NCI-H2171 treated with DMSO at 0.1 percent for 48 hours (cell line): ENCODE measurements around the gene CBARP.
A peak's percentile ranks its signal among the peaks of the same experiment; 100 is the strongest.
"Not testable (repeated sequence)": the region's sequence is repeated elsewhere in the genome, so short reads cannot be mapped to it uniquely, and the experiment has no call there.

Experiments
- DNase-seq: peaks from one replicate; lab custom pipeline; 2025; lab: John Stamatoyannopoulos, UW

CBARP gene

DNA sequence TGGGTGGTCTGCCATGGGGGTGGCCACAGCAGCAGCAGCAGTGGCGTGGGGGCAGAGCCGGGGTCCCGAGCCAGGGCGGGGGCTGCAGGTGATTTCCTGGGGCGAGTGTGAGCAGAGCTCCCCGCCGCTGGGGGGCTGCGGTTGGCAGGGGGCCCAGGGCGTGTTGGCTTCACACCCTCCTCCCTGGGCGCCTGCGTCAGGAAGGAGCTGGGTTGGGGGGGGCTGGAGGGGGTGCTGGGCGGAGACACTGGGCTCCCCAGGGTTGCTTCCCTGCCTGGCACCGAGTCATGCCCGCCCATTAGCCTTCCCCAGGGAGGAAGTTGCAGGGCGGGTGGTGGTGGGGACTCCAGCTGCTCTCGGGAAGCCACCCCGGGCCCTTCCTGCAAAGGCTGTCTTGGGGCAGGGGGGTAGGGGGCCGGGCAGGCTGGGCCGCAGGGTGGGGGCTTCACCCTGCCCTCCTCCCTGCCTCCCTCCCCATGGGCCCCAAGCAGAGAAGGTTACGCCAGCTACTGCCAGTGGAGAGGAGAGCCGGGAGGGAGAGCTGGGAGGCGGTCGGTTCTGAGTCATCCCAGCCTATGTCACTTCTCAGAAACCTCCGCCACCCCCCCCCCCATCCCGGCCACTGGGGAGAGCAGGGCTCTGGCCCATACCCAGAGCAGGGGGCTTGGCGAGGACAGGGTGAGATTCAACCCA, 15.2 kb upstream of the CBARP start:
- DNase-seq, result peak; percentile 88

DNA sequence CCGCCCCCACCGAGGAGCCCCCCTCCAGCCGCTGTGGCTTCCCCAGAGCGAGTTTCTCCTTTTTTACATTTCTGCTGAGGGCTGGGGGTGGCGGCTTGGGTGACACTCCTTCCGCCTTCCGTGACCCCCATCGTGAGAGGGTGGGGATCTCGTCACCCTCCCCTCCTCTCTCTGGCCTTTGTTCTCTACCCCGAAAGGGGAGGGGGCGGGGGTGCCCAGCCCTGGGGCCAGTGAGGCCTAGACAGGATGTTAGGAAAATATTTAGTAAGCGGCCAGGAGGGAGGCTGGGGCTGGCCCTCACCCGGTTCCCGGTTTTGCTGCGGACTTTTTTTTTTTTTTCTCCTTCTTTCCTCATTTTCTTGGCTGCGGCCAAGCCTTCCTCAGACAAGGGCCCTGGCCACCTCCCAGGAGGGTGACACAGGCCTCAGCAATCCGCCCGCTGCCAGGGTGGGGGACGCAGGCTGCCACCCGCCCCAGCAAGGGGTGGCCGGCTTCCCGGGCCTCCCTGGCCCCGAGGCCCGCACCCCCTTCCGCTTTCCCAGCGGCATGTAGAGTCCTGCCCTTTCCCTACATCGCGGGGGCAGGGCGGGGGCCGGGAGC, 14.5 kb upstream of the CBARP start:
- DNase-seq, result no peak

DNA sequence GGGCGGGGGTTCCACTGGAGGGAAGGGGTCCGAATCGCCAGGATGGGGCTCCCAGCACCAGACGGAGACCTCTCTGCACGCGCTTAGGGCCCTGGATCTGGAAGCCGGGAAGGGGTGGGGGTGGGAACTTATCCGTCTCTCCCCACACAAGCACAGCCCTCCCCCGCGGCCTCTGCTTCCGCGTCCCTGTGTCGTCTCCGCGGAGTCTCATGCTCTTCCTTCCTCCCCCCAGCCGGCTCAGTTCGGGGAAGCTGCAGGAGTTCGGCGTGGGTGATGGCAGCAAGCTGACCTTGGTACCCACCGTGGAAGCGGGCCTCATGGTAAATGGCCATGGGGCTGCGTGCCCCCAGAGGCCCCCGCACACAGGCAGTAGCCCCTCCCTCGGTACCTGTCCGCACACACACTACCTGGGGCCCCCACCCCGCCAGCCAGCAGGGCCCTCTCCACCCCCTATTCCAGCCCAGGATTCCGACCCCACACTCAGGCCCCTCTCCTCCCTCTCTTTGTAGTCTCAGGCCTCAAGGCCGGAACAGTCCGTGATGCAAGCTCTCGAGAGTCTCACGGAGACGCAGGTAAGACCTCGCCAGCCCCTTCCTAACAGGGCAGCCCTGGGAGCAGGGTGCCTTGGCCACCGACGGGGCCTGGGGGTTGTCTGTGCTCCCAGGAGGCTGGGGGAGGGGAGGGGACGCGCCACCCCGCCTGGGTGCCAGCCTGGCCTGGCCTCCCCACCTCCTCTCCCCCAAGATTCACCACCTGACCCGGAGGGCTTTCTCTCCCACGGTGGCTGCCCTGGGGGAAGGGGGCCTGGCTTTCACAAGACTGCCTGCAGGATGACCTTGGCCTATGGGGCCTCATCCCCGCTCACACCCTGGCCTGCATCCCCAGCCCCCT, 13.8 kb upstream of the CBARP start:
- DNase-seq, result peak; percentile 47

- peak; percentile 48 for DNase-seq
Observed at GRCh38 chr19:1250437-1251260, 12.8 kb upstream of the CBARP start.

GRCh38 chr19:1249990-1250436, 12.2 kb upstream of the CBARP start:
- DNase-seq, result no peak

GRCh38 chr19:1249298-1249989, 11.6 kb upstream of the CBARP start:
- peak; percentile 94 for DNase-seq

GRCh38 chr19:1248786-1249297, 11.0 kb upstream of the CBARP start:
- DNase-seq, result peak; percentile 48

- no peak for DNase-seq
Observed at GRCh38 chr19:1248139-1248785, 10.5 kb upstream of the CBARP start, which contains the start of gene MIDN. MIDN (plus strand) TSS chr19:1248583; CDS start chr19:1250297, 1,714 bp downstream.

DNA sequence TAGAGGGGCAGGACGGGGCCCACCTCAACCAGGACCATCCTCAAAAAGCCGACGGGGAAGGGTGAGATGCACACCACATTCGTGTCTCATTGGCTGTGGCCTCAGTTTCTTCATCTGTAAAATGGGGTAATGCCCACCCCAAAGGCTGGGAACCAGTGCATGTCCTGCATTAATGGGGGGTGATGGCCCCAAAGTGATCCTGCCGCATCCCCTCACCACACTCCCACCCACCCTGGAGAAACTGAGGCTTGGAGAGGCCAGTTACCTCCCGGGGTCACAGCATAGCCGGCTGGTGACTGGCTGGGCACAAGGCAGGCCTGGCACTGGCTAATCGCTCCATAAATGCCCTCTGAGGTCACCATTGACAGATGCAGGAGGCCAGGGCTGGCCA, 9.9 kb upstream of the CBARP start:
- no peak for DNase-seq

- not testable (repeated sequence) for DNase-seq
Observed at GRCh38 chr19:1246265-1247087, 8.7 kb upstream of the CBARP start.

- no peak for DNase-seq
Observed at GRCh38 chr19:1245494-1246264, 7.9 kb upstream of the CBARP start.

DNA sequence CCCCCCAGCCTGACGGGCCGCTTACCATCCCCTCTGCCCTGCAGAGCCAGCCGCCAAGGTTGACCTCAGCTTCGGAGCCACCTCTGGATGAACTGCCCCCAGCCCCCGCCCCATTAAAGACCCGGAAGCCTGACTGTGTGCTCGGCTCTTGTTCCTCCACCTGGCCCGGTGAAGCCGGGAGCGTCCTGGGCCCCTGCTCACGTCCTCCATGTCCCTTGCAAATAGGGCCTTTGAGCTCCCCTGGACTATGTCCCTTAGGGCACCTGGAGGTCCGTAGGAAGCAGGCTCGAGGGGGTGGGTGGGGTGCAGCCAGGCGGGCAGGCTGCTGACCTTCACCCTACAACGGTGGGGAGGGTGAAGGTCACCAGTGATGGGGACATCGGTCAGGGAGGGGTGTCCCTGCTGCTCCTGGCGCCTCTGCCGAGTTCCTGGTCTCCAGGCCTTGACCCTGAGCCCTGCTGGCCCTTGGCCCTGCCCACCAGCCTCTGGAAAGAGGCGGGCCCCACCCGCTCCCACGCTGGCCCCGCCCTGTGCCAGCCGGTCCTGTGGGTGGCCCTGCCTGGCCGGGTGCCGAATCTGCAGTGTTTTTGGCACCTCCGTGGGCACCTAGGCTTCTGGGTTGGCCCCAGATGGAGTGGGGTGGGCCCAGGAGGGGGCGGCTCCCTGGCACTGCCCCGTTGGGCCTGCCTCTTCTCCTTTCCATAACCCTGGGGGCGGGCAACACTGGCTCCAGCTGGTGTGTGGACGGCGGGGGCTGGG, 7.1 kb upstream of the CBARP start:
- no peak for DNase-seq

DNA sequence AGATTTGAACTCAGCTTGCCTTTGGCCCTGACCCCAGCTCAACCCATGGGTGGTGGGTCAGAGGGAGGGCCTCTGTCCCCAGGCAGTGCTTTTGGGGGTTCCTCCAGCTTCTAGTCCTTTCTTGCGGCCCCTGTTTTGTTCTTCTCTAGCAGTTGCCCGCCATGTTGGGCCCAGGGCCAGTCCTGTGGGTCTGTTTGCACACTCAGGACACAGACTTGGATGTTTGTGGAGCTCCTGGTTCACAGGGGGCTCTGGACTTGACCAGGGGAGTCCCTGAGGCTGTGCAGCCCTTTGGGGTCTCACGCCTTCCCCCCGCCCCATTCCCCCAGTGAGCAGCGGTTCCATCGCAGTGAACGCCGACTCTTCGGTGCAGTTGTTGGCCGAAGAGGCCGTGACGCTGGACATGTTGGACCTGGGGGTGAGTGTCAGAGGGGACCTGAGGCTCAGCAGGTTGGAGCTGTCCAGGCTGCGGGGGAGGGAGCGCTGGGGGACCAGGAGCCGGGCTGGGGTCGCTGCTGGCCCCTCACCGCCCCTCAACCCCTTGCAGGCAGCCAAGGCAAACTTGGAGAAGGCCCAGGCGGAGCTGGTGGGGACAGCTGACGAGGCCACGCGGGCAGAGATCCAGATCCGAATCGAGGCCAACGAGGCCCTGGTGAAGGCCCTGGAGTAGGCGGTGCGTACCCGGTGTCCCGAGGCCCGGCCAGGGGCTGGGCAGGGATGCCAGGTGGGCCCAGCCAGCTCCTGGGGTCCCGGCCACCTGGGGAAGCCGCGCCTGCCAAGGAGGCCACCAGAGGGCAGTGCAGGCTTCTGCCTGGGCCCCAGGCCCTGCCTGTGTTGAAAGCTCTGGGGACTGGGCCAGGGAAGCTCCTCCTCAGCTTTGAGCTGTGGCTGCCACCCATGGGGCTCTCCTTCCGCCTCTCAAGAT, 6.2 kb upstream of the CBARP start:
- DNase-seq, result peak; percentile 84

DNA sequence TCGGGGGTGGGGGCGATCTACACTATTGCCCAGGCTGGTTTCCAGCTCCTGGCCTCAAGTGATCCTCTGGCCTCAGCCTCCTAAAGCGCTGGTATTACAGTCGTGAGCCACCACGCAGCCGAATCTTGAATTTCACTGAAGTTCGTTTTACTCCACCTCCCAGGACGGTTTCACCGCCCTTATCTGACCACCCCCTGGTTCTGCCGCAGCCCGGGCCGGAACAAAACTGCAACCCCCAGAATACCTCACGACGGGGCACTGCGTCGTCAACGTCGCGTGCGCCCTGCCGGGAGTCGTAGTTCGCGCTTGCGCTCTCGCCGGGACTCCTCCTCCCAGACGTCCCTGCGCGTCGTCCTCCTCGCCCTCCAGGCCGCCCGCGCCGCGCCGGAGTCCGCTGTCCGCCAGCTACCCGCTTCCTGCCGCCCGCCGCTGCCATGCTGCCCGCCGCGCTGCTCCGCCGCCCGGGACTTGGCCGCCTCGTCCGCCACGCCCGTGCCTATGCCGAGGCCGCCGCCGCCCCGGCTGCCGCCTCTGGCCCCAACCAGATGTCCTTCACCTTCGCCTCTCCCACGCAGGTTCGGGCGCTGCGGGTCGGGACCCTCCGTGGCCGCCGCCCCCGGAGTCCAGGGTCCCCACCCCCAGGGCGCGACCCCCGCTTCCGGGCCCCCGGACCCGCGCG, 3.8 kb upstream of the CBARP start, which contains the start of gene ATP5F1D:
TSS of gene ATP5F1D (plus strand) at position 335 of the 679 bp plus-strand sequence. CDS start at position 435, 100 bp downstream.
- peak; percentile 88 for DNase-seq

- no peak for DNase-seq
Observed at GRCh38 chr19:1240925-1241324, 3.1 kb upstream of the CBARP start.
